Lower leg skin (tissue), 3 donors: ENCODE data around the gene C16orf89.
"Not testable (repeated sequence)": the region's sequence is repeated elsewhere in the genome, so short reads cannot be mapped to it uniquely, and the experiment has no call there.

Source experiments
- CTCF ChIP-seq, 3 donors: fragments of 450-650 bp; IDR thresholded peaks; one replicate each; pipeline ENCODE4 v1.5.1; 2016; ENCODE audit warnings: antibody characterized with exemption in 3 of 3, mild to moderate bottlenecking in 3 of 3, moderate library complexity in 2 of 3
- POLR2A ChIP-seq, 2 donors: fragments of 450-650 bp; IDR thresholded peaks; one replicate each; pipeline ENCODE4 v1.6.1; 2016 to 2017; ENCODE audit warnings: antibody characterized with exemption in 2 of 2, mild to moderate bottlenecking in 1 of 2, moderate library complexity in 1 of 2

- TF ChIP-seq CTCF, POLR2A (IDR thresholded peaks at IDR 0.05): not testable (repeated sequence)
Observed at GRCh38 chr16:5105039-5105438, 39.3 kb upstream of the C16orf89 start.
